GM10847 (cell line): ENCODE data around the gene NECAB2.

Experiments
- POLR2A ChIP-seq: IDR thresholded peaks from 2 replicates; pipeline ENCODE4 v1.6.1; 2011; ENCODE audit not compliant: insufficient read length; ENCODE audit errors: extremely low read depth

The NECAB2 gene

DNA sequence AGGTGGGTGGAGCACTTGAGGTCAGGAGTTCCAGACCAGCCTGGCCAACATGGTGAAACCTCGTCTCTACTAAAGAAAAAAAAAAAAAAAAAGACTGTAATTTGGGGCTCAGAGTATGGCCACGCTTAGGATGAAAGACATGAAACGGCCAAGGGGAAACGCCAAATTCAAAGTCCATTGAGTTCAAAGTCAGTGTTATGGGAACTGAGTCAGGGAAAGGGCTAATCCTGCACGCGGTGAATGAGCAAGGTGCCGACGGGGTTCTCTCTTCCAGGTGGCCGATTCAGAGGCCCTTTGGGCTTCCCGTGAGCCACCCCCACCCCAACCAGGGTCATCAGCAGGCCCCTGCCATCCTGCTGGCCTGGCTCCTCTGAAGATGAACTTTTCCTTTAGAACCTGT, 22.5 kb upstream of the NECAB2 start:
- no peak for TF ChIP-seq POLR2A

DNA sequence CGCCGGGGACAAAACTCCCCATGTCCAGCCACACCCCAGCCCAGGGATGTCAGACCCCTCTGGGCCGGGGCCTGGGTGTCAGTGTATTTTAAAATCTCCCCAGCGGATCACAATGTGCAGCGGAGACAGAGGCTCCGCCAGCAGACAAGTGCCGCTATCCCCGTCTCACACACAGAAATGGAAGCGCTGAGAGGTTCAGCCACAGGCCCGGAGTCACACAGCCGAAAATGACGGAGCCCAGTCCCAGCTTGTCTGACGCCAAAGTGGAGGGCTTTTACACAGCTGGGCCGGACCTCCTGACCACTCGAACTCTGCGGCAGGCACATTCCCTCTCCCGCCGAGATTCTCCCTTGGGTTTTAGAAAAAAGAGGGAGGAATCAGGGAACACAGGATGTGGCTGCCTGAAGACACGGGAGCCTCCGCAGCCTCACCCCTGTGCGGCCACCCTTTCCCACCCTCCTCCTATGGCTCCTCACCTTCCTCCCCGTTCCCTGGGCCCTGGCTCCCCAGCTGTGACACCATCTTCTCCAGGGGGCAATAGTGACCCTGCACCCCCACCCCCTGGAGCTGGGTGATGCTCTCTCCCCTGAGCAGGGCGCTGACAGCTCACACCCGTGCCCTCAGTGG, 21.8 kb upstream of the NECAB2 start:
- no peak for TF ChIP-seq POLR2A

DNA sequence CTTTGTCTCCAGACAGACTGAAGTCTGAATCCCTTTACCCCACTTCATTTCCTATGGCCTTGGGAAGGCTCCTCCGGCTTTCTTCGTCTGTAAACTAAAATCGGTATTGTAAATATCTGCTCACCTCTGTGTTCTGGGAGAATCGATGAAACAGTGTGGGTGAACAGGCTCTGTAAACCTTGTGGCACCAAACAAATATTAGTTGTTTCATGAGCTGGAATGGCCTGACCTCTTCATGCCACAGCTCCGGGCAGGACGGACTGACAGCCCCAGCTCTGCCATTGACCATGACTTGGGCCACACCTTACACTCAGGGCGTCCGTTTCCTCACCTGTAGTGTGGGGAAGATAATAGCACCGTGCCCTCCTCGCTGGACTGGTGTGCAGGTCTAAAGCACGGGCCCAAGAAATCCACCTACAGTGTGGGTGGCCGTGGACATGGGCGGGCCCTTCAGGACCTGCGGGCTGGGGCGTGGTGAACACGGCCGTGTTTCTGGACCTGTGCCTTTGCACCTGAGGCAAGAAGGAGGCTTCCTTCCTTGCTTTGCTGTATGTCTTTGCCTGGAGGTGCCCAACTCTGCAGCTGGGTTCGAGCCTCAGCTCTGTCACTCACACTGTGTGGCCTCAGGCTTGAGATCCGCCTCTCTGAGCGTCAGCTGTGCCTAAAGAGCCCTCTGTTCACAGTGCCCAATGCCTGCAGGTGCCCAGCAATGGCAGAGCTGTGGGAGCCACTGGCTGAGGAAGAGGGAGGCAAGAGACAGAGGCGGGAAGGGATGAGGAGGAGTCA, 21.1 kb upstream of the NECAB2 start:
- TF ChIP-seq POLR2A: no peak

DNA sequence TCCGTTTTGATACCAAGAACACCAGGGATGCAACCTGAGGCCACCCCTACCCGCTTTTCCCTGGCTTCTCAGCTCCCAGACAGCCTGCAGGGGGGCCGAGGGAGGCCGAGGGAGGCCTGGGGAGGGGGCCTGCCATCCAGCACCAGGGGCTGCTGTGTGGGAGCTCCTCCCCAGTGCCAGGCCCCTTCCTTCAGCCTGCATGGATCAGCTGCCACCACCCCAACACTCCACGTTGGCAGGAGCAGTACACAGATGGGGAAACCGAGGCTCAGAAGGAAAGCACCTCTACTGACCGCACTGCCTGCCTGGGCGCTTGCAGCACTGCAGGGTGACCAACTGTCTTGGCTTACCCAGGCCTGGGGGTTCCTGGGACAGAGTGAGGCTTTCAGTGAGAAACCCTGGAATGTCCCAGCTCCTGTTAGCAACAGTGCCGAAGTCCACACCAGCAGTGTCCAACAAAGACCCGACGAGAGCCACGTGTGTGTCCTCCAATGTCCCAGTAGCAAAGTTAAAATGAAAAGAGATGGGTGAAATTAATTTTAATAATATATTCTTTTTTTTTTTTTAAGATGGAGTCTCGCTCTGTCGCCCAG, 20.3 kb upstream of the NECAB2 start:
- TF ChIP-seq POLR2A: no peak

DNA sequence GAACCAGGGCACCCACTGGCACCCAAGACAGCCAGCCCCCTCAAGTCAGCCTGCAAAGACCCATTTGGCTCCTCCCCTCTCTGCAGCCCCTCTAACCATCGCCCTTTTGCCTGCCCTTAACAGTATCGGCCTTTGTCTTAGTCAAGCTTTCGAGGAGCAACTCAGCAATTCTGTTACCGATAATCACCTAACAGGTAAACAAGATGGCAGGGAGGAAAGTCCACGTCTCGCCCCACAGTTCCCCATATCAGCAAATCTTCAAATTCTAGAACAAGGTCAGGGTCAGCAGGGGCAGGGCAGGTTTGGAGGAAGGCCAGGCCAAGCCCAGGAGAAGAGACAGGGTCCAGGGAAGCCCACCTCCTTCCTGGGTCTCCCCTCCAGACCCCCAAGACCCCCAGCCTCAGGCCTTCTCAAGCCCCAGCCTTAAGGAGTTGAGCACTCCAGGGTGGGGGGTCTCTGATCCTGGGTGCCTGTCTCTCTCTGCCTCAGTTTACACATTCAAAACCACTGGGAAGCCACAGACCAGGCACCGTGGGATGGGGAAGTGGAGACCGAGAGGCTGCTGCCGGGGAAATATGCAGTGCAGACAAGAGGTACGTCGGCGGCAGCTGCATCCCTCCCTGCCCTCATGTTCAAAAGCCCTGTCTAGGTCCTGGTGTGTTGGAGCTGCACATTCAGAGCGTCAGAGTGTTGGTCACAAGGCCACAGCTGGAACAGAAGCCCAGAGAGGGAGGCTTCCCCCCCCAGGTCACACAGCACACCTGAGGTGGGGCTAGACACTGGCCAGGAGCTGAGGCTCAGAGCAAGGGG, 18.9 kb upstream of the NECAB2 start:
- no peak for TF ChIP-seq POLR2A

DNA sequence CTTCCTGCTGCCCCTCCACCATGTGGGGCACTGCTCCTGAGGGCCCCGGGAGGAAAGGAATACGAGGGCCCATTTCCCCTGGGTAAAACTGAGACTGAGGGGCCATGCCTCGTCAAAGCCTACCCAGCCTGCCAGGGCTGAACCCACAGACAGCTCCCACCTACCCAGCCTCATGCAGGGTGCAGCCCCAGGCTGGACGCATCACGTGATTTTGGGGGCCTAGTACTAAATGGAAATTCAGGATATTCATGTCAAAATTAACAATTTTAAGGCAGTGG, 18.4 kb upstream of the NECAB2 start:
- TF ChIP-seq POLR2A: no peak

DNA sequence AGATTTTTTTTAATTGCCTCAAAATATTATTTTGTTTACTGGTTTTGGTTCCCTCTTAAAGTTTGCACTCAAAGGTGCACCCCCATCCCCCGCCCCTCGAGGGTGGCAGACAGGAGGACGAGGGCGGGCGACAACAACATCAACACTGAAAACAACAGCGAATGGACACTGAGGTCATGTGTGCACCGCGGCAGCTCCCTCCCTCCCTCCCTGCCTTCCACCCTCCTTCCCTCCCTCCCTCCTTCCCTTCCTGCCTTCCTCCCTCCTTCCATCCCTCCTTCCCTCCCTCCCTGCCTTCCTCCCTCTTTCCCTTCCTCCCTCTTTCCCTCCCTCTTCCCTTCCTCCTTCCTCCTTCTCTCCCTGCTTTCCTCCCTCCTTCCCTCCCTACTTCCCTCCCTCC, 16.5 kb upstream of the NECAB2 start:
- TF ChIP-seq POLR2A: no peak

DNA sequence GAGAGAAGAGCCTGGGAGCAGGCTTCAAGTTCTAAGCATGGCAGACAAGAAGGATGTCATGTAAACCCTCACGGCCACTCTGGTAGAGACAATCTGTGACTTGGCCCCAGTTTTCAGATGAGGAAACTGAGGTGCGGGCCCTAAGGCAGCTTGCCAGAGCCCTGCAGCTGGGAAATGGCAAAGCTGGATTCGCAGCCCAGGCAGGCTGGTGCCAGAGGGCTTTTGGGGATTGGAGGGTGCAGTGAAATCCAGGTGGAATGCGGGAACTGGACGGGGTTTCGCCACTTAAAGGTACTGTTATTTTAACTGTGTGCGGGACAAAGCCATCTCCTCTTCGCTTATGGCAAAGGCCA, 15.5 kb upstream of the NECAB2 start:
- TF ChIP-seq POLR2A: no peak

DNA sequence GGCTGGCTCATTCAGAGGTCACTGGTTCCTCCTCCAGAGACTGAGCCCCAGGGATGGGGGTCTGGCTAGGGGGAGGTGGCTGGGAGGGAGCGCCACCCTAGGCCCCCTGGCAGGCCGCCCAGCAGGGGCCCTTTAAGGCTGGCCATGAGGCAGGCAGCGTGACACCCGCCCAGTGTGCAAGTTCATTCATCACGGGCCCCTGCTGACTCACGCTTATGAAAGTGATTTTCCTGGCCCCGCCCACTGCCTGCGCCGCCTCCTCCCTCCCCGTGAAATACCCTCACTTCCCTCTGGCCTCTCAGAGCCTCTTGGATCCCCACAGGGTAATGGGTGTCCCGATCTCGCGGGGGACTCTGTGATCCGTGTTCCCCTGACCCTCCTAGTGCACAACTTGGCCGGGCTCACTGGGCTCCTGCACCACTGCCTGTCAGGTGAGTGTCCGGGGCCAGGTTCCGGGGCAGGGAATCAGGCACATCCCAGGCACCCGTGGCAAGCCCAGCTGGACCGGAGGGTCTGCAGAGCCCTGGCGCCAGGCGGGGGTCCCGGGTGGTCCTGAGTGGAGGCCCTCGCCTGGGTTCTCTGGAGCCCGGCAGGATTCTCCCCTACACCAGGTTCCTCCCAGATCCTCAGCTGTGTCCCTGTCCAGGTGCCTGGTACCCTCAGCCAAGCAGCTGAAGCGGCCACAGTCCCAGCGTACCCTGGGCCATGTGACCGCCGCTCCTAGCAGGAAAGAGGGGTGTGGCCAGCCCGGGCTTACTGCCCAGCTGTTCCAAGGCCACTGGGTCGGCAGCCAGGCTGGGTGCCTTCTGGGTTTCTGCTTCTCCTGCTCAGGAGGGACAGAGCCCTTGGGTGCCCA, 14.9 kb upstream of the NECAB2 start, which contains the start of gene OSGIN1:
TSS of gene OSGIN1 (plus strand) at position 301 of the 856 bp plus-strand sequence. CDS start 4,432 bp downstream, outside the sequence.
- peak; percentile 19 for TF ChIP-seq POLR2A

DNA sequence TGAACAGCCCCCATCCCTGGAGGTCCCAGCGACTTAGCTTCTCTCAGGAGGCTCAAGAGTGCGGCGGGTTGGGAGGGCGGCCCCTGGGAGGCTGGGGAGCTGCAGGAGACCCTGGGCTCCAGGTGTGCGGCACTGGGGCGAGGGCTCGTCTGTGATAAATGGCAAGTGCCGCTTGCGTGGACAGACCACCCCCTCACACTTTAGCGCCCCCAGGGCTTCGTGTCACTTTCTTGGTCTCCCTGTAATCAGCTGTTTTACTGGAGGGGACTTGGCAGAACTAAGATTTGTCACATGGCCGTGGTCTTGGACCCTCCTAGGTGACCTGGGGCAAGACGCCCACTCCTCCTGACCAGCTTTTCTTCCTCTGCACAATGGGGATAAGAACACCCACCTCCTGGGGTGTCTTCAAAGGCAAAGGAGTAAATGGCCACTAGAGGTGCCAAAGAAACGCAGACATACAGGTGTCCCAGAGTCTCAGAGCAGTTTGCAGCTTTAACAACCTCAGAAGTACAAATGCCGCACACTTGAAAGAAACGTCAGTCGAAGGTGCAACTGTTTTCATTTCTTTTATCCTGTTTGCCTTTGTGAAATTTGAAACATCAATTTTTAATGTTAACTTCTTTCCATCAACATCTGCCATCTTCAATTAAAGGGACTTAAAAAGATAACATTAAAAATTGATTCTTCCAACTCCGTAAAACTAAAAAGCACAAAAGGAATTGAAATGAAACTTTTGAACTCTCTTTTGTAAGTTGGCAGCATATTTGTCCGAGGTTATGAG, 14.1 kb upstream of the NECAB2 start:
- no peak for TF ChIP-seq POLR2A

DNA sequence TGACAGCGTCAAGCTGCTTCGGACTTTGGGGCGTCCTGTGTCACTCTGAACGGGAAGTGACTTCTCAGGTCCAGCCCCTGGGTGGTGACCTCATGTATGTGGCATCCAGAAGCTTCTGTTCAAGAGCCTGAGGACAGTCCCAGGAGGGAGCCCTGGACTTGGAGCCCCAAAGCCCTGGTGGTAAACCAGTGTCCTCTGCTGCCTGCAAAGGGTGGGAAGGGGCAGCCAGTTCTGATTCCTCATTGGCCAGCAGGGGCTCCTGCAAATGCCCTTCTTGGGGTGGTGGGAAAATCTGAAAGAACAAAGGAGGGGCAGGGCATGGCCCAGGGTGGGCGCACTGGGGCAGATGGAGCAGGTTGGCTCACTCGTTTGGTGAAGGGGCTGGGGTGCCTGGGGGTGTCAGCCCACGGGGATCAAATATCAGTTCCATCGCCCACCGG, 13.4 kb upstream of the NECAB2 start:
- no peak for TF ChIP-seq POLR2A

DNA sequence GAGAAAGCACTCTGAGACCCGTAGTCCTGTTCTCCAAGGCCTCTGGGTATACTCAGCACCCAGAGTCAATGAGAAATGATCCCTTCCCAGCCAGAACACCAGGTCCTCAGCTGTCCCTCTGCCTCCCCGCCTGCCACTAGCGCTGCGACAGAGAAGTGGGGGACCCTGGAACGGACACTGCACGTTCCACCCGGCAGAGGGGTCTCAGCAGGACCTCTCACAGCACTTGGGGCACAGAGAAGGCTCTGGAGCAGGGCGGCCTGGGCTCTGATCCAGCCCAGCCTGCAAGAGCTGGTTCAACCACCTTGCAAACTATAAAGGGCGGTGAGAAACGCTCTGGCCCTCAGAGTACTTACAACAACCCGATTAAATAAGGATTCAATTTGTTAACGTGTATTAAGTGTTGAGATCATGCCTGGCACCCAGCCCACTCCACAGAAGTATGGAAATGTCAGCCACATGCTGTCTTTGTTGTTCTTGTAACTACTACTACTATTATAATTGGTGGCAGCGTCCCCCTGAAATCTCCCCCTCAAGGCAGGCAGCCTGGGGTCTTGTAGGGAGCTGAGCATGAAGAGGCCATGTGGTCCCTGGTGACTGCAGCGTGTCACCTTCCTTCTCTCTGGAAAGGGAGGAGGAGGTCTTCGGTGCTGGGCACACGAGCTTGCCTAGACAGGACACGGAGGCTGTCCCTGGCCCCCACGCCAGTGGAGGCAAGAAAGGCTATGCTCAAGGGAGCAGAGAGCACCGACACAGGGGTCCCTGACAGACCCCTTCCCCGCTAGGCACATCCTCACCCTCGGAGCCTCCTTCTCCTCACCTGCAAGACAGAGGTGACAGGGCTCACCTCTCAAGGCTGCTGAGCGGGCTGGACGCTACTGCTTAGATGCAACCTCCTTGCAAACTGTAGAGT, 12.6 kb upstream of the NECAB2 start:
- no peak for TF ChIP-seq POLR2A

DNA sequence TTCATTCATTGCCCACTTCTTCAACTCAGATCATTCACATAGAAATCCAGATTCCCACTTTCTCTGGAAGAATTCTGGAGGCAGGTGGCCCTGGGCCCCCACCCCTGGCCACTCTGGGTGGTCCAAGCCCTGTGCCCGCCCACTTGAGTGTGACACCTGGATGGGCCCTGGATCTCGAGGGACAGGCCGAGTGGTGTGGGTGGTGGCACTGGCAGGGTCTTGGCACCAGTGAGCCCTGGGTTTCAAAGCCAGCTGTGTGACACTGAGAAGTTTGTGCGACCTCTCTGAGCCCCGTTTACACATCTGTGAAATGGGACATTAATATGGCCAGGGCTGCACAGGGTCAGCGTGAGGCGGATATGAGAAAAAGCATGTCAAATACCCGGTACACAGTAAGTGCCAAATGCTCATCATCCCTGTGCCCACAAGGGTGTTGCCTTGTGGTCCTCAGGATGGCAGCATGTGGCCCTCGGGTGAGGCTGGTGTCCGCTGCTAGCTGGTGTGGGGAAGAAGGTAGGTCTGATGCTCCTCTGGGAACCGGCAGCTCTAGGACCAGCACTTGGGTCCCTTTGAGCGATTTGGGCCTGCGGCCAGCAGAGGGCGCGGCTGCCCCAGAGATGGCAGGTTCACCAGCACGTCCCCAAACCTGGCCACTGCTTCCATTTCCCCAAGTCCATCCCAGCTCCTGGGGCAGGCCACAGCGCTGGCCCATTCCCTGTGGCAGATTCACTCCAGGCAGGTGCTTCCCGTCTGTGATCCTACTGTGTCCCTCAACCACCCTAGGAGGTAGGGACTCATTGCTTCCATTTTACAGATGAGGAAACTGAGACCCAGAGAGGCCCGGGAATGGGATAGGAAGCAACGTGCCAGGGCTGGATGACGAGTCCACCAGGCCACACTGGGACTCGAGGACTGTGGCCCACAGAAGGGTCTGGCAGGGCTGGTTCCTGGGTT, 11.4 kb upstream of the NECAB2 start:
- no peak for TF ChIP-seq POLR2A
